Inflammatory macrophage treated with lipopolysaccharide for 4 hours (primary cell): ENCODE measurements around the gene TTLL6.
"Not testable (repeated sequence)": the region's sequence is repeated elsewhere in the genome, so short reads cannot be mapped to it uniquely, and the experiment has no call there.

Experiments
- DNase-seq: peaks from one replicate; pipeline ENCODE4 v3.0.0-alpha.2; 2020

Gene TTLL6

DNA sequence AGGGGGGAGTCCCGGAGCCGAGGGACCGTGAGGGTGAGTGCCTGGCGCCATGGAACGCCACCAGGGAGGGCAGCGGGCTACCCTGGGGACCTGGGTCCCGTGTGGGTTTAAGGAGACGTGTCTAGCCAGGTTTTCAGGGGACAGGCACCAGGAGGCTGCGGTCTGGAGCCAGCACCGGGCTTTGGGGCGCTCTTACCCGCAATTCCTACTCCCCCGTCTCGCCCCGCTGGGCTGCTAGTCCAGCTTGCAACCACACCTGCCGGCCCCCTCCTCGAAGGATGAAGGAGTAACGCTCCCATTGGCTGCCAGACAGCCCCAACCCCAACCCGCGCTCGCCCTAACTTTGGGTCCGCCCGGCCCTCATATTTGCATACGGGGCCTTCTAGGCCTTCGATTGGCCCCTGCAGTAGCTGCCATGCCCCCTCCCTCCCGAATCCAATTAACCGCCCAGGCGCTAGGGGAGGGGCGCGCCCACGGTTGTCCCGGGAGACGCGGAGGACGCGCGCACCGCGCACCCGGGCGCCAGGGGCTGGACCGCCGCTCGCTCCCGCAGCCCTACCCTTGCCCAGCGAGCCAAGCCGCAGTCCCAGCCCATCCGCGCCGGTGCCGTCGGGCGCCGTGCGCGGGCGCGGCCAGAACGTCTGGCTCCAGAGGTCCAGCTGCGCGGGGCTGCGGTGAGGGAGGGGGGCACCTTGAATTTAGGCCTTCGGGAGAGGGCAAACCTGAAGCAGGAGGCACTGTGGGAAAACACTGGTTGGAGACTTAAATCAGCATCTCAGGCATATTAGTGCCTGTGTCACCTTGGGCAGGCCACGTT, at the start of gene TTLL6:
Gene TTLL6, minus strand, starts transcription at position 456 of the 817 bp plus-strand sequence. Its CDS starts 157 bp downstream, at position 299.
- no peak for DNase-seq

DNA sequence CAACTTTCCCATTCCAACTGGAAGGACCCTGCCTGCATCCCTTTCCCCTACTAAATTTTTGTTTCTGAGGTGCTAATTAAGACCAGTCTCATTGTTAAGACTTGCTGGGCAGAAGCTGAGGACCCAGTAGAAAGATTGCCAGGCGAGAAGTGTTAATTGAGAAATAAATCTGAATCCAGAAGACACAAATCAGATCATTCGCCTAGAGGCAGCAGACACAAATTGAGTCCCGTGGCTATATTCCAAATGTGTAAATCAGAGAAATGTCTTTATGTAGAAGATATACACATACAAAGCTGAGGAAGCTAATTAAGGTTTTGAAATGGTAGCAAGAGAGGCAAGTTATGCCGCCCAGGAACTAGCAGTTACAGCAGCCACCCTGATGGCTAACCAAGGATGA, 43.4 kb upstream of the TTLL6 start:
- no peak for DNase-seq

DNA sequence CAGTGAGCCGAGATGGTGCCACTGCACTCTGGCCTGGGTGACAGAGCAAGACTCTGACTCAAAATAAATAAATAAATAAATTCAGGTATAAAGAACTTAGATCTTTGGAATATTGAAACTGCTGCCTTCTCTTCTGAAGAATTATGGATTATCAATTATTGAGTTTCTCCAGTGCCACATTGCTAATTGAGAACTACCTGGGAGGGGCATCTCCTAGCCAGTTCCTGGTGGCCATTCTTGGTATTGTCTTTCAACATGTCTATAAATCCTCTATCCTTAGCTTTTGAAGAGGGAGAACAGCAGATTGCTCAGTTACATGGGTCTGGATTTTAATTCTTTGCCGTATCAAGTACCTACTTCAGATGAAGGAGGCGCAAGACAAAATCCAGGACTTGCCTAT, 43.0 kb upstream of the TTLL6 start:
- DNase-seq = no peak

DNA sequence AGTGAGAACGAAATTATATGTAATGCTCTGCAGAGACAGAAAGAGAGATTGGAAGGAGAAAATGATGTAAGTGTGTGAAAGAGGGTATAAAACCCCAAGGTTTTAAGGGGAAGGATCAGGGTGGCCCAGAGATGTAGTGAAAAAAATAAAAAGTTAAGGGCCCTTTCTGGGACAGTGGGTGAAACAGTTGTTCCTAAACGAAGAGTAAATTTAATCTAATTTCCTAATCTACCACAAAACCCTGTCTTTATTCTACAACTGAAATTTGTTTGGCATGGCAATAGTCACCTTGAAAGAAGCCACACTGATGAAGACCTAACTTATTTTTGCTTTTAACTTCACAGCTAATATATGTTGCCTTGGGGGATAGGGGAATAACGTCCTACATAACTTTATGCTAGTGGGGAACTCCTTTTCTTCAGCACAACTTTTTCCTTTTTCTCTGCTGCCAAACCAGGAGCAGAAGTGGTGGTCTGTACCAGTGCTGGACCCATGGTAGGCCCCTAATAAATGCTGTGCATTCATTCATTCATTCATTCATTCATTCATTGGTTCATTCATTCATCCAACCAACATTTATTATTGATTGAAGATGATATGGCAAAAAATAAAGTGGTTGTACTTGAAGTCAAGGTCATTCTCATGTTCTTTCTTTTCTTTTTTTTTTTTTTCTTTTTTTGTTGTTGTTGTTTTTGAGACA, 39.2 kb upstream of the TTLL6 start:
- DNase-seq = no peak

DNA sequence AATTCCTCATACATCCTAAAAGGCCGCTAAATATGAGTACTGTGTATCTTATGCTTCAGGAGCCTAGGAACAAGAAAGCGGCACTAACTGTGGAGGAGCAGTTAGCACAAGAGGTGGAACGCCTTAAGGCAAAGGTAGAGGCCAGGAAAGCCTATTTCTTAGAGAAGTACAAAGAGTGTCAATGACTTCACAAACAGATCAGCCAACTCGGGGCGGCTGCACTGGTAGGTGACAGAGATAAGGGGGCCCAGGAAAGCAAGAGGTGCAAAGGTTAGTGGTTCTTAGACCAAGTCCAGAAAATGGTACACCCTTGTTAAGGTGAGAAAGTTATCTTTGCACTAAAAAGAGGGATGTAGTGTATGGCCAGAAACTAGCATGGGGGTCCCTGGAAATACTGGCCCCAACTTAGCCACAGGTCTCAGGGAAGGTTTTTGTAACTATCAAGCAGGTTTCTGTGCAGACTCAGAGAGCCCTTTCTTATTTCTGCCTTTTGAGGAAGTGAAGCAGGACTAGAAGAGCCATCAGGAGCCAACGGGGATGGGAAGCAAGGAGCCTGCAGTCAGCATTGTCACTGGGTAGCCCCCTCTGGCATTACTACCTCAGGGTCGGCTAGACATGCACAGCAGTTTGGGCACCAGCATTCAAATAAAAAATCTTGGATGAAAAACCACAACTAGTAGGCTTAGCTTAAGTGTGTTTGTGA, 37.9 kb upstream of the TTLL6 start:
- no peak for DNase-seq

DNA sequence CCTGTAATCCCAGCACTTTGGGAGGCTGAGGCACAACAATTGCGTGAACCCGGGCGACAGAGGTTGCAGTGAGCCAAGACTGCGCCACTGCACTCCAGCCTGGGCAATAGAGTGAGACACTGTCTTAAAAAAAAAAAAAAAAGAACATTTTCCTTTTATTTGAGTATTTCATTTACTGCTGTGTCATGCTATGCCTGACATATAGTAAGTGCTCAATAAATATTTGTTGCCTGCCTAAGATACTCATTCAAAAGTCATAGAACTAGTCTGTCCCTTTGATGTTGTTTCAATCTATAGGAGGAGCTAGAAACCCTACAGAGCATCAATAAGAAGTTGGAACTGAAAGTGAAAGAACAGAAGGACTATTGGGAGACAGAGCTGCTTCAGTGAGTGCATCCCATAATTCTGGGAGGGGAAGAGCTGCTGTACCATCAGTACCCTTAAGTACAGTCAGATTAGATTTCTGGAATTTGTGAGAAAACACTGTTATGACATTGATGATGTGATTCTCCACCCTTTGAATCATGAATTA, 33.8 kb upstream of the TTLL6 start:
- peak; percentile 23 for DNase-seq

DNA sequence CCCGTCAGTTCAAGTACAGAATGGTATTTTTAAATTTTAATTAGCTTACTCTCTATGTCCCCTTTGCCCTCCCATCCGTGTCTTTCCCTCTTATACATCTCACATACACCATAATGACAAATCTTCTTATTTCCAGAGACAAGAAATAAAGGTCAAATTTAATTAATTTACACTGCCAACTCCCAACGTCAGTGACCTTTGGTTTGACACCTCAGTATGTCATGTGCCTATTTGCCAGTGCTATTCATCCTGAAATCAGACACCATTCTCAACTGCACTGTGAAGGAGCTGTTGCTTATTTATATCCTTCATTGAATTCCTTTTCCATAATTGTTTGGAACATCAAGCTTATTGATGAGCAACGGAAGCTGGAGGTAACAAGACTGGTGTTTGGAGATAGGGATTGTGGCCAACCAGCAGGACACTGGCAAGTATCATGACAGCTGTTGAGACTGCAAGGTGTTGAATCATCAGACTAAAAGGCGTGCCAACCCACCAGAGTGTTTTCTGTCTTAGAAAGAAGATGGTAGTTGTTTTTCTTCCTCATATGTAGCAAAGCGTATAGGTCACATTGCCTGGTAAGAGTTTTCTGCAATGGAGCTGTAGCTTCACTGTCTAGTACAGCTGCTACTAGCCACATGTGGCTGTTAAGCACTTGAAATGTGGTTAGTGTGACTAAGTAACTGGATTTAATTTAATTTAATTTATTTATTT, 26.3 kb upstream of the TTLL6 start:
- DNase-seq = no peak

DNA sequence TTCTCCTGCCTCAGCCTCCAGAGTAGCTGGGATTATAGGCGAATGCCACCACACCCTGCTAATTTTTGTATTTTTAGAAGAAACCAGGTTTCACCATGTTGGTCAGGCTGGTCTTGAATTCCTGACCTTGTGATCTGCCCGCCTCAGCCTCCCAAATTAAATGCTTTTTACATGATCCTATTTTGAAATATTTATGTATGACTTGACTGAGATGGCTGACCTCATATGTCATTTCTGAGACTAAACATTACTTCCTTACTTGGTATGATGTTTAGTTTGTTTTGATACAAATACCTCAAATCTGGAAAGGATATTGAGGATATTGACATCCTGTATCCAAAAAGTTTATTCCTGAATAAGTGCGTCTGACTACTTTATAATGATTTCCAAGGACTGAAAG, 25.7 kb upstream of the TTLL6 start:
- peak; percentile 8 for DNase-seq

DNA sequence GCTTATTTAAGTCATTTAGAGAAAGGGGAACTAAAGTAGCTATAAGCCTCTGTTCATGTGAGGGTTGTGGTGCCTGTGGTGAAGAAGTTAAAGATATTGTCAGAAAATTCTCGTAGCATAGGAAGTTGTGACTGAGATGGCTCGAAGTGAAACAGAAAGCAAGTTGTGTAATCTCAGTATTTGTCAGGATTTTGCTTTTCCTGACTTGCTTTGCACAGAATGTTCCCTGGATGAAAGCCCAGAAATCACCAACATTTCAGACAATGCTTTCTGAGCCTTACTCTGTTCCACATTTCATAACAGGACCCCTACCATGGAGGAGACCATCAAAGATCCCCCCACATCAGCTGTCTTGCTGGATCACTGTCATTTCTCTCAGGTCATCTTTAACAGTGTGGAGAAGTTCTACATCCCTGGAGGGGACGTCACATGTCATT, 24.4 kb upstream of the TTLL6 start:
- DNase-seq = peak; percentile 92

DNA sequence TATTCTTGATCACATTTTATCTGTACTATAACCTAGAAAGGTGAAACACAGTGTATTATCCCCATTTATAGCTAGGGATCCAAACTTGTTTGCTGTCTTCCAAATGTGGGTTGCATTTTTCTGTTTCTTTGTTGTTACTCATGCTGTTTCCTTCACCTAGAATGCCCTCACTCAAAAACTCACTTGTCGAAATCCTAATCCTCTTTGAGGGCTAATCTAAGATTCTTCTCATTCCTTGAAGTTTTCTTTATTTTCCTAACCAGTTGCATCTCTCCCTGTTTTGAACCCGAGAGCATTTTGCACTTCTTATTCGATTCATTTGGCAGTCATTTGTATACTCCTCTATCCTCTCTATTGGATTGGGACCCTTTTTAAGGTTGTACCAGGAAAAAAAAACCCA, 23.4 kb upstream of the TTLL6 start:
- DNase-seq = no peak

DNA sequence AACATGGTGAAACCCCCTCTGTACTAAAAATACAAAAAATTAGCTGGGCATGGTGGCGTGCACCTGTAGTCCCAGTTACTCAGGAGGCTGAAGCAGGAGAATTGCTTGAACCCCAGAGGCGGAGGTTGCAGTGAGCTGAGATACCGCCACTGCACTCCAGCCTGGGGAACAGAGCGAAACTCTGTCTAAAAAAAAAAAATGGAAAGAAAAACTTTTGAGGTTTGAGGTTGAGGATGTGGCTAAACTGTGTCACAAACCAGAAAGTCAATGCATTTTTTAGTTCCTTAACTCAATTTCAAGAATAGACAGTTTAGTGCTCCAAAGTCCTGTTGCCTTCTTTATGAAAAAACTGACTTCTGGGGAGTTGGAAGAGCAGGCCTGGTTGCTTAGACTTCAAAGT, 20.4 kb upstream of the TTLL6 start:
- DNase-seq = peak; percentile 45

DNA sequence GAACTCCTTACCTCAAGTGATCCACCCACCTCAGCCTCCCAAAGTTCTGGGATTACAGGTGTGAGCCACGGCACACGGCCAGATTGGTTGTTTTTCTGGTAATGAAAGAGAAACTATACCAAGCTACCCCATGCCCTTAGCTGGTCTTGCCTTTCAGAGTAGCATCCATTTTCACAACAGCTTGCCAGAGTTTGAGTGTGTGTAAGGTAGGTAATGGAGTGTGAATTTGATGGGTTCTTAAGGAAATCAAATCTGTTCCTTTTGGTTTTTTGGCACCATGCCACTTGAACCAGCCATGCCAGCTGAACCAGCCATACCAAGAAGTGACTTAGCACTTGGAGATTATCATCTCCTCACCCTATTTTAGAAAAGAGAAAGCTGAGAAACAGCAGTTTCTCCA, 18.9 kb upstream of the TTLL6 start:
- no peak for DNase-seq

DNA sequence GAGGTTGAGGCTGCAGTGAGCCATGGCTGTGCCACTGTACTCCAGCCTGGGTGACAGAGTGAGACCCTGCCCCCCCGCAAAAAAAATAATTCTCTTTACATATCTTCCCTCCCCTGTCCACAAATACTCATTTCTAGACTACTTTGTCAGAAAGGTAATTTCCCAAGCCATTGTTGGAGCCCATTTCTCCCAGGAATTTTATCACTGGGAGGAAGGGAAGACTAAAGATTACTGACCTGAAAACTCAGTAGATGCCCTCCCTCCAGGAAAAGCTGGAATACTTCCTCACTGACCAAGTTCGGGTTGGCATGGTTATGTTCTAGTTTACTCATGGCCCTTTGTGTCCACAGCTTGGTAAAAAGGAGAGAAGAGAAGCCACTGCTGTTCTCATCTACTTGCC, 17.9 kb upstream of the TTLL6 start:
- no peak for DNase-seq

DNA sequence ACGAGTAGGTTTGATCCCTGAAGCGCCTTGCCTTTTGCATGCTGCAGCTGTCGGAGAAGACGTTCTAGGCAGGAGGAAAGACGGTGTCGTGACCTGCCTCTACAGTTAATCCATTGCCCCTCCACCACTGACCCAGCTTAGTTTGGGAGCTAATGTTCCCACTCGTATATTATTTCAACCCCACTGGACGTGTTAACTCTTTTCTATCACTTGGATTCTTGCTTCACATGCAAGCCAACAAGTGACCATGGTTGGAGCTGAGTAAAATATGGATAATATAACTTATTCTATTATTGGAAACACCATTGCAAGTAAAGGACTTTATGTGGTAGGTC, 14.5 kb upstream of the TTLL6 start:
- no peak for DNase-seq

DNA sequence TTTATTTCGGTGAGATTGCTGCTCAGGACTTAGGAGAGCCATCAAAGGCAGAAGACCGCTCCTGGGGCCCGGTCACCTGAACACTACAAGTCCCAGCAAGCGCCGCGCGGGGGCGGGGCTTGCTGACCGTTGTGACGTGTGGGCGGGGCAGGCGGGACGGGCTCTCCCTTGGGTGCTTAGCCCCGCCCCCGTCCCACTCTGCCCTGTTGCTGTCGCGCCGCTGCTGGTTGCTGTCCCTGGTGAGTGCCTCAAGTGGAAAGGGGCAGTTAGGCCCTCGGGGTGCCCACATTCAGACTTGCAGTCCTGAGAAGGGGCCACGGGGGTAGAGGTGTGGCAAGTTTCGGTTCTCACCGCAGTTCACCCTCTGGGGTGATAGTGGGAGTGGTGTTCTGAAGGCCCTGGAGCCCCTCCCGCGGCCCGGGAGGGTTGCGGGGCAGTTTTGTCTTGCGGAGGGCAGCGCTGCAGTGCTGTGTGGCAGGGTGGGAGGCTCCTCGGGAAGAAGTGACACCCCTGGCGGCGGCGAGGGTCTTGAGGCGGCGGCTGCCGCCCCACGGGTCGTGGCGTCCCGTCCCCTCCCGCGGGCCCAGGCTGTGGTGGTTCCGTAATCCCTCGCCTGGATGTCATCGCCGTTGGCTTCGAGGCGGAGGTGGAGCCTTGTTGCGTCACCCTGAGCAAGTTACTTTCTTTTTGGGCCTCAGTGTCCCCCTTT, 14.0 kb upstream of the TTLL6 start, which contains the start of gene CALCOCO2:
Gene CALCOCO2, plus strand, starts transcription at position 196 of the 709 bp plus-strand sequence. CDS start 10,673 bp downstream, outside the sequence.
- DNase-seq = peak; percentile 98

DNA sequence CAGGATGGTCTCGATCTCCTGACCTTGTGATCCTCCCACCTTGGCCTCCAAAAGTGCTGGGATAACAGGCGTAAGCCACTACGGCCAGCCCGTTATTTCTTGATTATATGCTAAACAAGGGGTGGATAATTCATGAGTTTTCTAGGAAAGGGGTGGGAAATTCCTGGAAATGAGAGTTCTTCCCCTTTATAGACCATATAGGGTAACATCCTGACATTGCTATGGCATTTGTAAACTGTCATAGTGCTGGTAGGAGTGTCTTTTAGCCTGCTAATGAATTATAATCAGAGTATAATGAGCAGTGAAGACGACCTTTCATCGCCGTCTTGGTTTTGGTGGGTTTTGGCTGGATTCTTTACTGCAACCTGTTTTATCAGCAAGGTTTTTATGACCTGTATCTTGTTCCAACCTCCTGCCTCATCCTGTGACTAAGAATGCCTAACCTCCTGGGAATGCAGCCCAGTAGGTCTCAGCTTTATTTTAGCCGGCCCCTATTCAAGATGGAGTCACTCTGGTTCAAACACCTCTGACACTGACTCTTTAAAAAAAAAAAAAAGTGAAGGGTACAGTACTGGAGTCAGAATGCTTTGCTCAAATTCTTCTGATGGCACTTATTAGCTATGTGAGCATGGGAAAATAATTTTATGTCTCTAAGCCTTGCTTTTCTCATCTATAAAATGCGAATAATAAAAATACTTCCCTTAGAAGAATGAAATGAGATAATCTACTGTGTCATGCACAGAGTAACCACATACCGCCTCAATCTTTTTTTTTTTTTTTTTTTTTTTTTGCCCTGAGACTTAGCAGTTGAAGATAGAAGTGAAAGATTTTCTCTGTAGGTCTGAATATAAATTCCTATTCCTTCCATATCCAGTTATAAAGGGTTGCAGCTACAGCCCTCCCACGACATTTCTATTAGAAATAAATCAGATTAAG, 8.7 kb upstream of the TTLL6 start:
- DNase-seq = no peak

DNA sequence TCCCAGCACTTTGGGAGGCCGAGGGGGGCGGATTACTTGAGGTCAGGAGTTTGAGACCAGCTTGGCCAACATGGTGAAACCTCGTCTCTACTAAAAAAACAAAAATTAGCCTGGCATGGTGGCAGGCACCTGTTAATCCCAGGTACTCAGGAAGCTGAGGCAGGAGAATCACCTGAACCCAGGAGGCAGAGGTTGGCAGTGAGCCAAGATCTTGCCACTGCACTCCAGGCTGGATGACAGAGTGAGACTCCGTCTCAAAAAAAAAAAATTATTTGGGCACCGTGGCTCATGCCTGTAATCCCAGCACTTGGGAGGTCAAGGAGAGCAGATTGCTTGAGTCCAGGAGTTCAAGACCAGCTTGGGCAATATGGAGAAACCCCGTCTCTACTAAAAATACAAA, 3.9 kb upstream of the TTLL6 start:
- not testable (repeated sequence) for DNase-seq

DNA sequence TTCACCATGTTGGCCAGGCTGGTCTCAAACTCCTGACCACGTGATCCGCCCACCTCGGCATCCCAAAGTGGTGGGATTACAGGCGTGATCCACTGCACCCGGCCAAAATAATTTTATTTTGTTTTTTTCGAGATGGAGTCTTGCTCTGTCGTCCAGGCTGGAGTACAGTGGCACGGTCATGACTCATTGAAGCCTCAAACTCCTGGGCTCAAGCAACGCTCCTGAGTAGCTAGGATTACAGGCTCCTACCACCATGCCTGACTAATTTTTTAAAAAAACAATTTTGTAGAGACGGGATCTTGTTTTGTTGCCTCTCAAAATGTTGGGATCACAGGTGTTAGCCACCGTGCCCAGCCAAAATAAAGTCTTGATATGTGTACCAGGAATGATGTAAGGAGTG, 2.4 kb upstream of the TTLL6 start:
- no peak for DNase-seq

DNA sequence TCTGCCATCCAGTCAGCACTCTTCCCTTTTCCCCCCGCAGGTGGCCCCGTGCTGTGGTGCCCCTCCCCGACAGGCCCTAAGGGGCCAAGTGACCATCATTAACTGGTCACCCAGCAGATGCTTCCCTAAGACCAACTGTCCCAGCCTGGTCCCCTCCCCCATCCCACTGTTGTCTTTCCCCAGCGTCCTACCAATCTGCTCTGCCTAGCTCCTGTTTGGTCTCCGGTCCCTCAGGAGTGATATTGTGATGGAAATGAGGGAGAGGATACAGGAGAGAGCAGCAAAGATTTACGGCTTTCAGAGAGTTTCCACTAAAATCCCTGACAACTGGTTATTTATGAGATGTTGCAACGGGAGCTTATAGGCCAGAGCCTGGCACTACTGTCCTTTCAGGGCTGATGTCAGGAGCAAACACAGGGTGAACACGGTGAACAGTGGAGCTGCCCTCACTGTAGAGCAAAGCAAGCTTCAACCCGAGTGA, 1.4 kb upstream of the TTLL6 start:
- DNase-seq = no peak

DNA sequence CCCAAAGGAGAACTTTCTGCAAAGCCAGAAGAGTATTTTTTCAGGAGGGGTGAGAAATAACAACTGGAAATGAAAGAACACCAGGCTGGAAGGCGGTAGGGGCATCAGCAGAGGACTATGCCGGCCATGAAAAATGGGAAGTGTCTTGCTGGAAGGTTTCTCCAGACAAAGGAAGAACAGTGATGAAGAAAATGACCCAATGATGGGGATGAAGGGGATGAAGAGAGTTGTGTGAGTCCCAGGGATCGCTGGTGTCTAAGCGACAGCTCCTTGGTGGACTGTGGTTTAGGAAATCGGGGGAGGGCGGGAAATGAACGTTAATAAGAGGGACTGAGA, 623 bp downstream of the TTLL6 start:
- DNase-seq = no peak

DNA sequence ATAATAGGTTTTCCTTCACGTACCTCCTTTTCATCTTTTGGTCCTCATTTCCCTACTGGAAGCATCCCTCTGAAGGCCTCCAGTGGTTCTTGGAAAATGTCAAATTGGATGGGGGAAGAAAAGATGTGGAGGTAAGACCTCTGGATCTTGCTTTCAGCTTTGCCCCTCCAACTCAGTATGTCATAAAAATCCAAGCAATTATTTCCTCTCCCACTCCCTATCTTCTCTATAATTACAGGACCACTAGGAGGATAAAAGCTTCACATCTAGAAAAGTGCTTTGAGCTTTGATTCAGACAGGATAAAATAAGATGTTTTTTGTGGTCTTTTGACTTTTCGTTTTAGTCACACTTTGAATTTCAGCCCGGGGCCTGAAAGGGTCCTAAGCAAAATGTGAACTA, 1.7 kb downstream of the TTLL6 start:
- no peak for DNase-seq
